ENCODE results near the gene PTCHD4.

- no peak for TF ChIP-seq CTCF (IDR thresholded peaks at IDR 0.05; ENCODE audit: low read length)
- TF ChIP-seq EZH2 (IDR thresholded peaks at IDR 0.05; ENCODE audit: borderline replicate concordance, low read length): no peak
Observed at GRCh38 chr6:48123601-48124000, 12.6 kb upstream of the PTCHD4 start.

All from OCI-LY1 (cell line).